ENCODE measurements around the gene NDUFC2.

- TF ChIP-seq, protein P1, sequence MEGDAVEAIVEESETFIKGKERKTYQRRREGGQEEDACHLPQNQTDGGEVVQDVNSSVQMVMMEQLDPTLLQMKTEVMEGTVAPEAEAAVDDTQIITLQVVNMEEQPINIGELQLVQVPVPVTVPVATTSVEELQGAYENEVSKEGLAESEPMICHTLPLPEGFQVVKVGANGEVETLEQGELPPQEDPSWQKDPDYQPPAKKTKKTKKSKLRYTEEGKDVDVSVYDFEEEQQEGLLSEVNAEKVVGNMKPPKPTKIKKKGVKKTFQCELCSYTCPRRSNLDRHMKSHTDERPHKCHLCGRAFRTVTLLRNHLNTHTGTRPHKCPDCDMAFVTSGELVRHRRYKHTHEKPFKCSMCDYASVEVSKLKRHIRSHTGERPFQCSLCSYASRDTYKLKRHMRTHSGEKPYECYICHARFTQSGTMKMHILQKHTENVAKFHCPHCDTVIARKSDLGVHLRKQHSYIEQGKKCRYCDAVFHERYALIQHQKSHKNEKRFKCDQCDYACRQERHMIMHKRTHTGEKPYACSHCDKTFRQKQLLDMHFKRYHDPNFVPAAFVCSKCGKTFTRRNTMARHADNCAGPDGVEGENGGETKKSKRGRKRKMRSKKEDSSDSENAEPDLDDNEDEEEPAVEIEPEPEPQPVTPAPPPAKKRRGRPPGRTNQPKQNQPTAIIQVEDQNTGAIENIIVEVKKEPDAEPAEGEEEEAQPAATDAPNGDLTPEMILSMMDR (IDR thresholded peaks at IDR 0.05; ENCODE audit: low read length) = no peak
- no peak for TF ChIP-seq EZH2 (IDR thresholded peaks at IDR 0.05; ENCODE audit: borderline replicate concordance, low read length)
Measured at GRCh38 chr11:78061921-78062311, 17.7 kb downstream of the NDUFC2 start.
